ENCODE measurements around the gene AFF1.

DNA sequence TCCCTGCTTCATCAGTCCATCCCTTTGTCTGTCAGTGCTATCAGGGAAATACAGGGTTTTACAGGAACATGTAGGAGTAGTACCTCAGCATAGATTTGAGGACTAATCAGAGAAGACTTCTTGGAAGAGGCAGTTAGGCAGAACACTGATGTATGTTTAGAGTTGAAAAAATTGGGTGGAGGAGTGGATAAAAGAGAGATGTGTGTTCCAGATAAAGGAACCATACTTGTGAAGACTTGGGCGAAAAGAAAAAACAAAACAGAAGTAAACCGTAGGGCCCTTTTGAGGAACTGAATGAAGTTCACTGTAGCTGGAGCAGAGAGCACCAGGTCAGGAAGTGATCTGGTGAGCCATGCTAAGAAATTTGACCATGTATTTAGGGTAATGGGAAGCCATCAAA lies 32.3 kb downstream of the AFF1 start:
- TF ChIP-seq POLR2A (IDR thresholded peaks at IDR 0.05; ENCODE audit: low read depth, low read length) (no peak), POLR2AphosphoS5 (IDR thresholded peaks at IDR 0.05; ENCODE audit: low read depth, low read length) (no peak), TAF1 (IDR thresholded peaks at IDR 0.05; ENCODE audit: low read depth, low read length) (no peak)
